Inflammatory macrophage treated with lipopolysaccharide for 1 hour (primary cell): ENCODE results near the gene GPT2.
A peak's percentile ranks its signal among the peaks of the same experiment; 100 is the strongest.
"Not testable (repeated sequence)": the region's sequence is repeated elsewhere in the genome, so short reads cannot be mapped to it uniquely, and the experiment has no call there.

Source experiments
- DNase-seq, 2 donors: peaks; one replicate each; pipeline ENCODE4 v3.0.0-alpha.2; 2020 to 2022

GPT2 gene

GRCh38 chr16:46923513-46924295 lies 39.5 kb downstream of the GPT2 start:
- DNase-seq, result no peak

- DNase-seq, result no peak
These were observed 40.2 kb downstream of the GPT2 start for GRCh38 chr16:46924402-46924801.

- DNase-seq, result no peak
These were observed 42.5 kb downstream of the GPT2 start for GRCh38 chr16:46926470-46927225.

- no peak for DNase-seq
These were observed 43.1 kb downstream of the GPT2 start for GRCh38 chr16:46927273-46927672.

GRCh38 chr16:46928811-46929210 lies 44.6 kb downstream of the GPT2 start:
- no peak for DNase-seq

- DNase-seq, result peak; percentile 21 to 79
These were observed 45.5 kb downstream of the GPT2 start for GRCh38 chr16:46929378-46930332.

GRCh38 chr16:46930861-46931260 lies 46.7 kb downstream of the GPT2 start:
- DNase-seq, result no peak

- DNase-seq, result no peak
These were observed 48.6 kb downstream of the GPT2 start for GRCh38 chr16:46932802-46933201.

- peak; percentile 28 to 67 for DNase-seq
These were observed 53.4 kb downstream of the GPT2 start for GRCh38 chr16:46937536-46937935.

GRCh38 chr16:46944713-46945112 lies 60.6 kb downstream of the GPT2 start:
- DNase-seq, result not testable (repeated sequence)

- peak; percentile 35 to 77 for DNase-seq
These were observed 63.9 kb downstream of the GPT2 start for GRCh38 chr16:46947900-46948547.

- DNase-seq, result no peak
These were observed 64.5 kb downstream of the GPT2 start for GRCh38 chr16:46948548-46949166.

- peak; percentile 67 to 82 for DNase-seq
These were observed 65.2 kb downstream of the GPT2 start for GRCh38 chr16:46949241-46949892.

- DNase-seq, result no peak
These were observed 65.8 kb downstream of the GPT2 start for GRCh38 chr16:46950009-46950408.

GRCh38 chr16:46954562-46954961 lies 70.4 kb downstream of the GPT2 start:
- no peak for DNase-seq

- DNase-seq, result peak; percentile 41 to 56
These were observed 77.5 kb downstream of the GPT2 start for GRCh38 chr16:46961373-46962353.

GRCh38 chr16:46962629-46963028 lies 78.5 kb downstream of the GPT2 start:
- DNase-seq, result no peak

- no peak for DNase-seq
These were observed 83.9 kb downstream of the GPT2 start for GRCh38 chr16:46968063-46968435.

- no peak for DNase-seq
These were observed 85.9 kb downstream of the GPT2 start for GRCh38 chr16:46970089-46970488.

- no peak for DNase-seq
These were observed 87.1 kb downstream of the GPT2 start for GRCh38 chr16:46971271-46971670.
